Left ventricle myocardium inferior (tissue), 1 donor: ENCODE measurements around the gene BTBD1. TPM values are rescaled to one million over a fixed set of nuclear protein-coding genes. Genes with fewer than 3 reads are reported as not detected.
A peak's percentile ranks its signal among the peaks of the same experiment; 100 is the strongest.
"Not testable (repeated sequence)": the region's sequence is repeated elsewhere in the genome, so short reads cannot be mapped to it uniquely, and the experiment has no call there.

Experiments
- DNase-seq: peaks from one replicate; pipeline ENCODE4 v3.0.0-alpha.2; 2020
- H3K27ac ChIP-seq: fragments of 200-600 bp; replicated peaks from 2 replicates; pipeline ENCODE4 v1.8.0; 2021
- H3K27me3 ChIP-seq: fragments of 200-600 bp; 2 replicates; pipeline ENCODE4 v1.8.0; 2021; ENCODE audit warnings: low read depth
- H3K36me3 ChIP-seq: fragments of 200-600 bp; 2 replicates; pipeline ENCODE4 v1.8.0; 2021
- H3K4me1 ChIP-seq: fragments of 200-600 bp; 2 replicates; pipeline ENCODE4 v1.8.0; 2021
- H3K4me3 ChIP-seq: fragments of 200-600 bp; 2 replicates; pipeline ENCODE4 v1.8.0; 2021; ENCODE audit warnings: mild to moderate bottlenecking, moderate library complexity
- H3K9me3 ChIP-seq: fragments of 200-600 bp; replicated peaks from 2 replicates; pipeline ENCODE4 v1.8.0; 2021
- CTCF ChIP-seq: fragments of 200-600 bp; IDR thresholded peaks from 2 replicates; pipeline ENCODE4 v1.8.0; 2021; ENCODE audit warnings: antibody characterized with exemption, mild to moderate bottlenecking, borderline replicate concordance
- intact Hi-C: fragments of 100-400 bp; cut with micrococcal nuclease; formaldehyde crosslinking; loops from one replicate; pipeline ENCODE4 v1.11.0; 2022
- total RNA-seq: library from RNA; stranded (reverse); fragmentation: NEBNext Ultra II Directional; extraction: Animal tissue kit (Norgen Biotek cat#: 25700); gene quantifications from one replicate; pipeline ENCODE4 v1.2.1, GENCODE V29; 2021
- donor health status: DM: no; HTN: yes; CAD: no; lungs with severe emphysema.

The BTBD1 gene
- total RNA-seq, 1 donor from 2014 or later = 169 TPM

GRCh38 chr15:83092309-83092976, 25.4 kb upstream of the BTBD1 start:
- no peak for TF ChIP-seq CTCF
- DNase-seq = no peak
- Histone ChIP-seq H3K27me3 (no peaks in the 10 kb centered on the region), H3K36me3 (no peaks in the 10 kb centered on the region), H3K4me1 (peaks cover 5% of the 10 kb centered on the region), H3K9me3 (peaks cover 8% of the 10 kb centered on the region), H3K4me3 (no peak overlapping the region), H3K27ac (peak overlapping the region; percentile 40)
- intact Hi-C loops = no loop called here

DNA sequence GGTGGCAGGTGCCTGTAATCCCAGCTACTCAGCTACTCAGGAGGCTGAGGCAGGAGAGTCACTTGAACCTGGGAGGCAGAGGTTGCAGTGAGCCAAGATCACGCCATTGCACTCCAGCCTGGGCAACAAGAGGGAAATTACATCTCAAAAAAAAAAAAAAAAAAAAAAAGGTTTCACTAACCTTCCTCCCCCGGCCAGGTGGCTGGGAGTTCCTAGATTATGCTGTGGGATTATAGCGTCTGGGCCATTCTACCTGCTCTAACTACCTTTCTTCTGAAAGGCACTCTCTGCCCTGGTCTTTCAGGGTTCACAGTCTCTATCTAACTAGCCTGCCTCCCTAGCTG, 24.9 kb upstream of the BTBD1 start:
- DNase-seq, H3K27me3 ChIP-seq, H3K9me3 ChIP-seq, intact Hi-C loops, H3K36me3 ChIP-seq, H3K4me3 ChIP-seq, H3K4me1 ChIP-seq: not testable (repeated sequence)
- peak overlapping the region; percentile 40 for H3K27ac ChIP-seq

DNA sequence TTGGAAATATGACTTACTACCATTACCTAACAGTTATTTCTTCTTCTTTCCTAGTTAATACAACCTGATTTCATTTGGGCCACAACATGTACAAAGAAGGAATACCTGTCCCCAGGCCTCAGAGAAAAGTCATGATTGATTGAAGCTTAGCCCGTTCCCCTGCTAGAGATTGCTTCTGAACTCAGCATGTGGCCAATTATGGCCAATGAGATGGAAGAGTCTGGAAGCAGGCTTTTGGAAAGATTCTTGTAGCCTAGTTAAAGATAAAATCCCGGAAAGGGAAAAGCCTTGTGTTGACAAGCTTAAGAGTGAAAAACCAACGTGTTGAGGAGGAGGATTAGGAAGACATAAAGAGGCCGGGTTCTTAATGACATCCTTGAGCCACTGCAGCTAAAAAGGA, 23.4 kb upstream of the BTBD1 start:
- TF ChIP-seq CTCF = no peak
- Histone ChIP-seq H3K9me3 (no peaks in the 10 kb centered on the region), H3K27ac (no peak overlapping the region), H3K4me3 (no peak overlapping the region), H3K36me3 (no peaks in the 10 kb centered on the region), H3K27me3 (no peaks in the 10 kb centered on the region), H3K4me1 (peaks cover 5% of the 10 kb centered on the region)
- intact Hi-C loops = no loop called here
- DNase-seq = no peak

GRCh38 chr15:83088876-83089275, 21.8 kb upstream of the BTBD1 start:
- Histone ChIP-seq H3K27me3 (no peaks in the 10 kb centered on the region), H3K27ac (no peak overlapping the region), H3K9me3 (no peaks in the 10 kb centered on the region), H3K4me1 (peaks cover 5% of the 10 kb centered on the region), H3K36me3 (no peaks in the 10 kb centered on the region), H3K4me3 (no peak overlapping the region)
- no peak for TF ChIP-seq CTCF
- intact Hi-C loops = no loop called here
- no peak for DNase-seq

DNA sequence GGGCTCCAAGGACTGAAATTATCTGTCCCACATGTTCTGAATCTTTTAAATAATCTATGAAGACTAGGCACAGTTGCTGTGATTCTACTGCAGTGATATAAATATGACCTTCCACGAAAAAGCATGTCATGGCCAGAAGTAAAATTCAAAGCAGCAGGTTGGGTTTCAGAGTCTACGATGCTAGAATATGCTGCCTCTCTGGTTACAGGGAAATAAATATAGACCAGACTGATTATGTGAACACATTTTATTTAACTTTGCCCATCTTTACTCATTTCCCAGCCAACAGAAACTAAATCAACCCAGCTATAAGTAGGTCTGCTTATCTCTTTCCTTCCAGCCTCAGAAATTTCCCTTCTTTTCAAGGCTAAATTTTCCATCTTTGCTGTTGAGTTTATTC, 20.5 kb upstream of the BTBD1 start:
- intact Hi-C loops = no loop called here
- Histone ChIP-seq H3K4me1 (peaks cover 1% of the 10 kb centered on the region), H3K27ac (no peak overlapping the region), H3K27me3 (no peaks in the 10 kb centered on the region), H3K4me3 (no peak overlapping the region), H3K36me3 (no peaks in the 10 kb centered on the region), H3K9me3 (no peaks in the 10 kb centered on the region)
- no peak for TF ChIP-seq CTCF
- DNase-seq = no peak

GRCh38 chr15:83085864-83086552, 19.0 kb upstream of the BTBD1 start:
- H3K9me3 ChIP-seq, intact Hi-C loops: not testable (repeated sequence)

DNA sequence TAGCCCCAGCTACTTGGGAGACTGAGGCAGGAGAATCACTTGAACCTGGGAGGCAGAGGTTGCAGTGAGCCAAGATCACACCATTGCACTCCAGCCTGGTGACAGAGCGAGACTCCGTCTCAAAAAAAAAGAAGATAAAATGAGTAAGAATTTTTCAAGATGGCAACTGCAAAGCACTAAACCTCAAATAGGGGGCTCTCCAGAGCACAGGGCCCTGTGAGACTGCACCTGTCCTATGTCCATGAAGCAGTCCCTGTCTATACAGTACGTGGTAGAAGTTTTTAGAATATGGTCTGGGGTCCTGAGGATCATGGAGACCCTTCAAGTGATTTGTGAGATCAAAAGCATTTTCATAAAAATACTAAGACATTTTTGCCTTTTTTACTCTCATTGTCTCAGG, 18.4 kb upstream of the BTBD1 start:
- H3K27me3 ChIP-seq, H3K4me1 ChIP-seq, H3K27ac ChIP-seq, DNase-seq, intact Hi-C loops, H3K9me3 ChIP-seq, H3K36me3 ChIP-seq, H3K4me3 ChIP-seq: not testable (repeated sequence)

More at GRCh38 chr15:83085864-83086552, 19.0 kb upstream of the BTBD1 start:
- H3K36me3 ChIP-seq, H3K4me1 ChIP-seq, H3K27ac ChIP-seq, H3K27me3 ChIP-seq, H3K4me3 ChIP-seq, DNase-seq: not testable (repeated sequence)
